Measurements from ENCODE around the gene TMEM151B. TPM values are rescaled to one million over a fixed set of nuclear protein-coding genes. Genes with fewer than 3 reads are reported as not detected.
A peak's percentile ranks its signal among the peaks of the same experiment; 100 is the strongest.

Gene TMEM151B
- total and polyA plus RNA-seq, 9 of the 15 experiments (the other 6 are each of a cell fraction or from before 2014, with no cell fraction given): not detected

- H3K9ac ChIP-seq (ENCODE audit: insufficient read depth in 1 of 2, low read depth in 2 of 2, low read length in 2 of 2): peak overlapping the region; percentile 95 to 100
- in situ Hi-C loops (cut with MboI): no loop called here
- peak; percentile 81 for ATAC-seq
- FAIRE-seq: no peak
- peaks cover 41% of the 10 kb centered on the region for H3K36me3 ChIP-seq (ENCODE audit: control insufficient read depth, insufficient read depth, low read length)
- ChIA-PET CTCF (ENCODE audit: low intra/inter-chr PET ratio) (no interaction called here), POLR2A (interaction anchor here (0.5 to 7.4 kb wide), 59 partner anchors 10 to 1249 kb away, joined by 3 to 144 read pairs (median 5); partner anchors contain the start of genes CAPN11, GTPBP2, NFKBIE and SLC29A1)
- no TSS peak for BruUV-seq (replicated peaks)
- H3K4me1 ChIP-seq (replicated peaks in 1 of 2; ENCODE audit: control insufficient read depth in 2 of 2, insufficient read depth in 2 of 2, low read length in 2 of 2): peaks cover 22 to 32% of the 10 kb centered on the region in 2 experiments
- H3K27ac ChIP-seq (ENCODE audit: extremely low read depth, low read depth, low read length): peak overlapping the region; percentile 98
- WGBS (ENCODE audit: insufficient coverage, low coverage, missing lambda C conversion rate): 12% methylated on average over 51 of the region's 62 CpGs
- peaks cover 11% of the 10 kb centered on the region for H3K9me1 ChIP-seq (ENCODE audit: control insufficient read depth, insufficient read depth, low read length)
- peaks cover 41% of the 10 kb centered on the region for H4K20me1 ChIP-seq (replicated peaks; ENCODE audit: control insufficient read depth, insufficient read depth, low read length)
- H3K4me2 ChIP-seq (ENCODE audit: insufficient read depth, low read length): peak overlapping the region; percentile 99
- peak overlapping the region; percentile 85 for H2AFZ ChIP-seq (ENCODE audit: low read depth, low read length)
- no peaks in the 10 kb centered on the region for H3K27me3 ChIP-seq (ENCODE audit: control insufficient read depth in 2 of 2, insufficient read depth in 2 of 2, low read length in 2 of 2)
- H3K79me2 ChIP-seq (ENCODE audit: control insufficient read depth, insufficient read depth, low read length): peaks cover 47% of the 10 kb centered on the region
- H3K4me3 ChIP-seq: peak overlapping the region; percentile 94
- peak; percentile 92 to 95 (median 94) for DNase-seq (ENCODE audit: extremely low read depth in 1 of 4, low spot score in 3 of 4)
- H3K9me3 ChIP-seq (replicated peaks; ENCODE audit: control insufficient read depth, insufficient read depth, low read depth, low read length): no peaks in the 10 kb centered on the region
- intact Hi-C loops (cut with micrococcal nuclease): loop anchor here (1.0 kb wide), 2 partner anchors 9 to 20 kb away; no protein-coding TSS in a partner anchor
- TF ChIP-seq GATAD2B (IDR thresholded peaks at IDR 0.05; ENCODE audit: borderline replicate concordance): peak; percentile 58; the same call in 1 of the 2 replicates
- no peak for TF ChIP-seq ZFP30 (CRISPR knock-in tag; IDR thresholded peaks at IDR 0.05; ENCODE audit: borderline replicate concordance)
- TF ChIP-seq ARNT (IDR thresholded peaks at IDR 0.05): no peak
- 0 out of 4 replicates have a peak, but pooled peaks of 1 of the 2 experiments have one; percentile 8 for TF ChIP-seq ZMIZ1 (IDR thresholded peaks at IDR 0.05; ENCODE audit: low read depth in 2 of 2, low read length in 2 of 2)
- no peak for TF ChIP-seq ZKSCAN8 (CRISPR knock-in tag; IDR thresholded peaks at IDR 0.05)
- TF ChIP-seq ZNF740 (CRISPR knock-in tag; IDR thresholded peaks at IDR 0.05): 0 out of 2 replicates have a peak, but pooled peaks have one; percentile 58
- TF ChIP-seq ZNF740 (tag; IDR thresholded peaks at IDR 0.05): no peak
- no peak for TF ChIP-seq ZNF140 (CRISPR knock-in tag; IDR thresholded peaks at IDR 0.05)
- TF ChIP-seq, protein P1, sequence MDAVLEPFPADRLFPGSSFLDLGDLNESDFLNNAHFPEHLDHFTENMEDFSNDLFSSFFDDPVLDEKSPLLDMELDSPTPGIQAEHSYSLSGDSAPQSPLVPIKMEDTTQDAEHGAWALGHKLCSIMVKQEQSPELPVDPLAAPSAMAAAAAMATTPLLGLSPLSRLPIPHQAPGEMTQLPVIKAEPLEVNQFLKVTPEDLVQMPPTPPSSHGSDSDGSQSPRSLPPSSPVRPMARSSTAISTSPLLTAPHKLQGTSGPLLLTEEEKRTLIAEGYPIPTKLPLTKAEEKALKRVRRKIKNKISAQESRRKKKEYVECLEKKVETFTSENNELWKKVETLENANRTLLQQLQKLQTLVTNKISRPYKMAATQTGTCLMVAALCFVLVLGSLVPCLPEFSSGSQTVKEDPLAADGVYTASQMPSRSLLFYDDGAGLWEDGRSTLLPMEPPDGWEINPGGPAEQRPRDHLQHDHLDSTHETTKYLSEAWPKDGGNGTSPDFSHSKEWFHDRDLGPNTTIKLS (IDR thresholded peaks at IDR 0.05; ENCODE audit: borderline replicate concordance, low read depth): peak; percentile 84; the same call in 1 of the 2 replicates
- no peak for TF ChIP-seq POLR2A (conservative IDR thresholded peaks at IDR 0.05)
- no peak for TF ChIP-seq MTF1 (CRISPR knock-in tag; IDR thresholded peaks at IDR 0.05; ENCODE audit: borderline replicate concordance)
- TF ChIP-seq ELF4 (CRISPR knock-in tag; IDR thresholded peaks at IDR 0.05): no peak
- TF ChIP-seq ZNF3 (CRISPR knock-in tag; IDR thresholded peaks at IDR 0.05): no peak
- no peak for TF ChIP-seq ESRRB (CRISPR knock-in tag; IDR thresholded peaks at IDR 0.05; ENCODE audit: borderline replicate concordance)
- TF ChIP-seq, protein P2, sequence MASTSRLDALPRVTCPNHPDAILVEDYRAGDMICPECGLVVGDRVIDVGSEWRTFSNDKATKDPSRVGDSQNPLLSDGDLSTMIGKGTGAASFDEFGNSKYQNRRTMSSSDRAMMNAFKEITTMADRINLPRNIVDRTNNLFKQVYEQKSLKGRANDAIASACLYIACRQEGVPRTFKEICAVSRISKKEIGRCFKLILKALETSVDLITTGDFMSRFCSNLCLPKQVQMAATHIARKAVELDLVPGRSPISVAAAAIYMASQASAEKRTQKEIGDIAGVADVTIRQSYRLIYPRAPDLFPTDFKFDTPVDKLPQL (IDR thresholded peaks at IDR 0.05; ENCODE audit: extremely low read depth, insufficient read length): no peak
These were observed 24.2 kb upstream of the TMEM151B start for GRCh38 chr6:44245912-44246662.

Data from K562 (cell line).